Measurements from ENCODE around the gene IFT20. TPM values are rescaled to one million over a fixed set of nuclear protein-coding genes. Genes with fewer than 3 reads are reported as not detected.

IFT20 gene
- total RNA-seq, 1 experiment from 2014 or later, result 21.0 TPM

GRCh38 chr17:28334666-28335200 is 539 bp downstream of the IFT20 start:
- Mint-ChIP-seq H3K9me3 (no peaks in the 10 kb centered on the region; a peak in 1 of 5 replicates), H3K27me3 (ENCODE audit: low read depth) (no peaks in the 10 kb centered on the region), H3K4me3 (peak overlapping the region; percentile 97 to 99), H3K36me3 (ENCODE audit: insufficient read depth in 1 of 3, low read depth in 3 of 3) (peaks cover 0 to 6% (median 4%) of the 10 kb centered on the region in 3 experiments; a peak in 3 of 7 replicates), H3K27ac (peak overlapping the region in 2 of 3 experiments; percentile 12 to 61; a peak in 6 of 7 replicates), H3K4me1 (peaks cover 19 to 23% of the 10 kb centered on the region in 2 experiments)
- Histone ChIP-seq H3T11ph (ENCODE audit: low read length) (no peak overlapping the region), H2BK5ac (ENCODE audit: insufficient read length, low read length) (no peak overlapping the region), H3K4ac (ENCODE audit: low read depth, low read length) (no peak overlapping the region), H3K9ac (ENCODE audit: extremely low read depth, insufficient read length, low read length) (peak overlapping the region; percentile 49), H2BK15ac (ENCODE audit: low read depth, low read length) (no peak overlapping the region), H3K27me3 (ENCODE audit: insufficient read depth, low read length) (no peaks in the 10 kb centered on the region), H4K8ac (replicated peaks; ENCODE audit: insufficient read length, low read depth, low read length) (no peak overlapping the region), H2BK12ac (ENCODE audit: insufficient read length, low read depth, low read length) (no peak overlapping the region), H3K23me2 (ENCODE audit: insufficient read length, low read depth, low read length, poor library complexity, severe bottlenecking) (peaks cover 13% of the 10 kb centered on the region), H4K5ac (ENCODE audit: insufficient read length, low read depth, low read length) (no peak overlapping the region), H3K18ac (ENCODE audit: insufficient read length, low read depth, low read length) (peak overlapping the region; percentile 72), H3K4me2 (ENCODE audit: insufficient read depth, insufficient read length, low read length) (peak overlapping the region; percentile 93), H3K14ac (ENCODE audit: insufficient read depth, low read length) (peak overlapping the region; percentile 60), H3K23ac (ENCODE audit: insufficient read length, low read depth, low read length) (no peak overlapping the region), H4K20me1 (ENCODE audit: control insufficient read depth, insufficient read depth, insufficient read length) (no peaks in the 10 kb centered on the region), H4K91ac (ENCODE audit: insufficient read length, low read depth, low read length) (no peak overlapping the region), H3K4me1 (ENCODE audit: insufficient read depth, low read length) (peaks cover 9% of the 10 kb centered on the region; the same call in 1 of the 2 replicates), H2AK5ac (ENCODE audit: insufficient read length, low read length) (no peak overlapping the region), H3K27ac (ENCODE audit: insufficient read length, low read depth, low read length) (no peak overlapping the region), H2AFZ (ENCODE audit: low read length) (no peak overlapping the region), H3K79me2 (ENCODE audit: insufficient read depth, low read length) (no peaks in the 10 kb centered on the region; the same call in 1 of the 2 replicates), H3K9me3 (ENCODE audit: control insufficient read depth, low read depth, low read length) (no peaks in the 10 kb centered on the region), H2BK120ac (ENCODE audit: low read depth, low read length, poor library complexity, severe bottlenecking) (no peak overlapping the region), H3K56ac (ENCODE audit: insufficient read length, low read depth, low read length) (no peak overlapping the region), H3K79me1 (ENCODE audit: insufficient read depth, low read depth, low read length, poor library complexity, severe bottlenecking) (no peaks in the 10 kb centered on the region), H2BK20ac (ENCODE audit: low read depth, low read length, poor library complexity, severe bottlenecking) (no peak overlapping the region)
- TF ChIP-seq, protein P1, sequence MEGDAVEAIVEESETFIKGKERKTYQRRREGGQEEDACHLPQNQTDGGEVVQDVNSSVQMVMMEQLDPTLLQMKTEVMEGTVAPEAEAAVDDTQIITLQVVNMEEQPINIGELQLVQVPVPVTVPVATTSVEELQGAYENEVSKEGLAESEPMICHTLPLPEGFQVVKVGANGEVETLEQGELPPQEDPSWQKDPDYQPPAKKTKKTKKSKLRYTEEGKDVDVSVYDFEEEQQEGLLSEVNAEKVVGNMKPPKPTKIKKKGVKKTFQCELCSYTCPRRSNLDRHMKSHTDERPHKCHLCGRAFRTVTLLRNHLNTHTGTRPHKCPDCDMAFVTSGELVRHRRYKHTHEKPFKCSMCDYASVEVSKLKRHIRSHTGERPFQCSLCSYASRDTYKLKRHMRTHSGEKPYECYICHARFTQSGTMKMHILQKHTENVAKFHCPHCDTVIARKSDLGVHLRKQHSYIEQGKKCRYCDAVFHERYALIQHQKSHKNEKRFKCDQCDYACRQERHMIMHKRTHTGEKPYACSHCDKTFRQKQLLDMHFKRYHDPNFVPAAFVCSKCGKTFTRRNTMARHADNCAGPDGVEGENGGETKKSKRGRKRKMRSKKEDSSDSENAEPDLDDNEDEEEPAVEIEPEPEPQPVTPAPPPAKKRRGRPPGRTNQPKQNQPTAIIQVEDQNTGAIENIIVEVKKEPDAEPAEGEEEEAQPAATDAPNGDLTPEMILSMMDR (conservative IDR thresholded peaks at IDR 0.05), result no peak
- no peak for DNase-seq
- WGBS (ENCODE audit: extremely low coverage, insufficient read length, low lambda C conversion rate), result no CpG with 5 or more reads among the region's 18 CpGs
